Panc1 (cell line): ENCODE data around the gene HOXA4.

ENCODE experiments used
- POLR2AphosphoS5 ChIP-seq: IDR thresholded peaks from 2 replicates; pipeline ENCODE4 v1.6.1; 2012; ENCODE audit warnings: mild to moderate bottlenecking, low read depth, low read length, moderate library complexity
- SIN3A ChIP-seq: IDR thresholded peaks from 2 replicates; pipeline ENCODE4 v1.6.1; 2012; ENCODE audit warnings: low read depth, mild to moderate bottlenecking, low read length, moderate library complexity, borderline replicate concordance; ENCODE audit not compliant: insufficient read depth
- TCF7L2 ChIP-seq: IDR thresholded peaks from 2 replicates; pipeline ENCODE4 v1.6.1; 2011; ENCODE audit warnings: mild to moderate bottlenecking, low read depth, low read length, inconsistent platforms
- TF ChIP-seq, protein P1 (sequence below): fragments of 450-650 bp; IDR thresholded peaks from 2 replicates; pipeline ENCODE4 v1.5.1; 2017; ENCODE audit warnings: mild to moderate bottlenecking
- TF ChIP-seq, protein P2 (sequence below), 2 experiments: IDR thresholded peaks; 2 replicates each; pipeline ENCODE4 v1.6.1; 2011 to 2012; ENCODE audit warnings: low read depth in 2 of 2, control low read depth in 1 of 2, low read length in 1 of 2, mild to moderate bottlenecking in 1 of 2, moderate library complexity in 1 of 2; ENCODE audit not compliant: insufficient read depth in 1 of 2

DNA sequence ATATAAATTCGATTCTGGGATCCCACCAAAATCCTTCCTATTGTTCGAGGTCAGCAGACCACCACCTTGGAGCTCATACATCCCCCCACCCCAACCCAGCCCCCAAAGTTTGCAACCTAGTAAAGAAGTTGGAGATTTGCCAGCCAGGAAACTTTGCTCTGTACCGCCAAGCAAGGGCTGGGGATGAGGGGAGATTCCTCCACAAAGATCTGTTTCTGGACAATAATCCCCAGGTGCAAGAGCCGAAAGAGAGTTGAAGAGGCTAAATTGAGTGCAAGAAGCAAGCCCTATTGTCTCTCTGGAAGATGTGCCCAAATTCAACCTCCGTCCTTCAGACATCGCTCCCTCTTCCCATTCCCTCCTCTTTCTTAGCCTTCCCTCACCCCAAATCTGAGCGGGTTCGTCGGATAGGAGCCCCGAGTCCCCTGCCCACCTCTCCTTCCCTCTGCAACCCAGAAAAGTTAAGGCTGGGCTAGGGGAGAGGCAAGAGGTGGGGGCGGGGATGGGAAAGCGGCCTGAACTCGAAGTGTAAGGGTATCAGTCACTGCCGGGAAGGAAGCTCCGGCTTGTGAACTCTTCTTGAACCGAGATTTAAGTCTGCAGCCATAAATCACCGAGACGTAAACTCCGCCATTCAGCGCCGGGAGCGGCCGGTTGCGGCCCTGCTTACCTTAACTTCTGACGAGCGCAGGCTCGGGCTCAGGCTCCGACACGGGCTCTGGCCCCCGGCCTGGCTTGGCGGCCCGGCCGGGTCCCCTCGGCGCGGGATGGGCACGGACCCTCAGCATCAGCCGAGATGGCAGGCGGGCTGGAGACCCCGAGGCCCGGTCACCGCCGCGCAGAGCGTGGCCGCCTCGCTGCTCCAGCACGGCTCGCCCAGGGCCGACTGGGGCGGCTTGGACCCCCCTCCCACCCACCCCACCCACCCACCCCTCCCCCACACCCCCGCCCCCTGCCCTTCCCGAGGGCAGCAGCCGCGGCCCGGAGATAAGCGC, 17.3 kb downstream of the HOXA4 start:
- TF ChIP-seq, protein P1, sequence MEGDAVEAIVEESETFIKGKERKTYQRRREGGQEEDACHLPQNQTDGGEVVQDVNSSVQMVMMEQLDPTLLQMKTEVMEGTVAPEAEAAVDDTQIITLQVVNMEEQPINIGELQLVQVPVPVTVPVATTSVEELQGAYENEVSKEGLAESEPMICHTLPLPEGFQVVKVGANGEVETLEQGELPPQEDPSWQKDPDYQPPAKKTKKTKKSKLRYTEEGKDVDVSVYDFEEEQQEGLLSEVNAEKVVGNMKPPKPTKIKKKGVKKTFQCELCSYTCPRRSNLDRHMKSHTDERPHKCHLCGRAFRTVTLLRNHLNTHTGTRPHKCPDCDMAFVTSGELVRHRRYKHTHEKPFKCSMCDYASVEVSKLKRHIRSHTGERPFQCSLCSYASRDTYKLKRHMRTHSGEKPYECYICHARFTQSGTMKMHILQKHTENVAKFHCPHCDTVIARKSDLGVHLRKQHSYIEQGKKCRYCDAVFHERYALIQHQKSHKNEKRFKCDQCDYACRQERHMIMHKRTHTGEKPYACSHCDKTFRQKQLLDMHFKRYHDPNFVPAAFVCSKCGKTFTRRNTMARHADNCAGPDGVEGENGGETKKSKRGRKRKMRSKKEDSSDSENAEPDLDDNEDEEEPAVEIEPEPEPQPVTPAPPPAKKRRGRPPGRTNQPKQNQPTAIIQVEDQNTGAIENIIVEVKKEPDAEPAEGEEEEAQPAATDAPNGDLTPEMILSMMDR: no peak
- TF ChIP-seq POLR2AphosphoS5: peak; percentile 69
- TF ChIP-seq TCF7L2: peak; percentile 47; the same call in 1 of the 2 replicates
- TF ChIP-seq, protein P2, sequence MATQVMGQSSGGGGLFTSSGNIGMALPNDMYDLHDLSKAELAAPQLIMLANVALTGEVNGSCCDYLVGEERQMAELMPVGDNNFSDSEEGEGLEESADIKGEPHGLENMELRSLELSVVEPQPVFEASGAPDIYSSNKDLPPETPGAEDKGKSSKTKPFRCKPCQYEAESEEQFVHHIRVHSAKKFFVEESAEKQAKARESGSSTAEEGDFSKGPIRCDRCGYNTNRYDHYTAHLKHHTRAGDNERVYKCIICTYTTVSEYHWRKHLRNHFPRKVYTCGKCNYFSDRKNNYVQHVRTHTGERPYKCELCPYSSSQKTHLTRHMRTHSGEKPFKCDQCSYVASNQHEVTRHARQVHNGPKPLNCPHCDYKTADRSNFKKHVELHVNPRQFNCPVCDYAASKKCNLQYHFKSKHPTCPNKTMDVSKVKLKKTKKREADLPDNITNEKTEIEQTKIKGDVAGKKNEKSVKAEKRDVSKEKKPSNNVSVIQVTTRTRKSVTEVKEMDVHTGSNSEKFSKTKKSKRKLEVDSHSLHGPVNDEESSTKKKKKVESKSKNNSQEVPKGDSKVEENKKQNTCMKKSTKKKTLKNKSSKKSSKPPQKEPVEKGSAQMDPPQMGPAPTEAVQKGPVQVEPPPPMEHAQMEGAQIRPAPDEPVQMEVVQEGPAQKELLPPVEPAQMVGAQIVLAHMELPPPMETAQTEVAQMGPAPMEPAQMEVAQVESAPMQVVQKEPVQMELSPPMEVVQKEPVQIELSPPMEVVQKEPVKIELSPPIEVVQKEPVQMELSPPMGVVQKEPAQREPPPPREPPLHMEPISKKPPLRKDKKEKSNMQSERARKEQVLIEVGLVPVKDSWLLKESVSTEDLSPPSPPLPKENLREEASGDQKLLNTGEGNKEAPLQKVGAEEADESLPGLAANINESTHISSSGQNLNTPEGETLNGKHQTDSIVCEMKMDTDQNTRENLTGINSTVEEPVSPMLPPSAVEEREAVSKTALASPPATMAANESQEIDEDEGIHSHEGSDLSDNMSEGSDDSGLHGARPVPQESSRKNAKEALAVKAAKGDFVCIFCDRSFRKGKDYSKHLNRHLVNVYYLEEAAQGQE (IDR thresholded peaks at IDR 0.05; ENCODE audit: insufficient read depth in 1 of 2, low read depth in 2 of 2, low read length in 1 of 2): no peak
- TF ChIP-seq SIN3A: peak; percentile 75; the same call in 1 of the 2 replicates
